Measurements from ENCODE around the gene LAMA2. TPM values are rescaled to one million over a fixed set of nuclear protein-coding genes. Genes with fewer than 3 reads are reported as not detected.

The LAMA2 gene
- total RNA-seq, 1 experiment from 2014 or later: 2.2 TPM

DNA sequence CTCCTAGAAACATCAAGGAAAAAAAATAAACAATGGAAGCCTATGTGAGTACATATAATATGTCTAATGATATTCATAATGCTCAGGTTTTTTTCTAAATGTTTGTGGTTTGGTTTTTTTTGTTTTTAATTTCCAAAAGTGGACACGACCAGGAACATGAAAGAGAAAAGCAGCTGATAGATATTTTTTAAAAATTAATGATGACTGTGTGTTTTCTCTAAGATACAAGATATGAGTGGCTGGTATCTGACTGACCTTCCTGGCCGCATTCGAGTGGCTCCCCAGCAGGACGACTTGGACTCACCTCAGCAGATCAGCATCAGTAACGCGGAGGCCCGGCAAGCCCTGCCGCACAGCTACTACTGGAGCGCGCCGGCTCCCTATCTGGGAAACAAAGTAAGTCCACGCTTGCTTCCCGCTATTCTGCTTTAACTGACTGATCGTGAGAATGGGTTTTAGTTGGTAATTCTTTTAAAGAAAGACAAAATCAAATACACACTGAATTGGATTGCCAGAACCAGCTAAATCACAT is 309.6 kb downstream of the LAMA2 start:
- intact Hi-C loops (cut with micrococcal nuclease): no loop called here
- ChIA-PET POLR2A (no interaction called here), CTCF (interaction anchor here (0.8 kb wide), 1 partner anchor 21 kb away, joined by 3 read pairs; no protein-coding TSS in a partner anchor)
- Mint-ChIP-seq H3K27ac (ENCODE audit: low read depth, unreplicated experiment) (no peak overlapping the region), H3K4me1 (ENCODE audit: insufficient read depth, unreplicated experiment) (no peaks in the 10 kb centered on the region), H3K27me3 (ENCODE audit: insufficient read depth, unreplicated experiment) (peaks cover 12% of the 10 kb centered on the region), H3K36me3 (ENCODE audit: insufficient read depth, unreplicated experiment) (no peaks in the 10 kb centered on the region), H3K4me3 (ENCODE audit: unreplicated experiment) (no peak overlapping the region), H3K9me3 (ENCODE audit: unreplicated experiment) (no peaks in the 10 kb centered on the region)
- BruUV-seq (replicated peaks): no TSS peak
- DNase-seq (ENCODE audit: unreplicated experiment): no peak
- TF ChIP-seq, protein P1, sequence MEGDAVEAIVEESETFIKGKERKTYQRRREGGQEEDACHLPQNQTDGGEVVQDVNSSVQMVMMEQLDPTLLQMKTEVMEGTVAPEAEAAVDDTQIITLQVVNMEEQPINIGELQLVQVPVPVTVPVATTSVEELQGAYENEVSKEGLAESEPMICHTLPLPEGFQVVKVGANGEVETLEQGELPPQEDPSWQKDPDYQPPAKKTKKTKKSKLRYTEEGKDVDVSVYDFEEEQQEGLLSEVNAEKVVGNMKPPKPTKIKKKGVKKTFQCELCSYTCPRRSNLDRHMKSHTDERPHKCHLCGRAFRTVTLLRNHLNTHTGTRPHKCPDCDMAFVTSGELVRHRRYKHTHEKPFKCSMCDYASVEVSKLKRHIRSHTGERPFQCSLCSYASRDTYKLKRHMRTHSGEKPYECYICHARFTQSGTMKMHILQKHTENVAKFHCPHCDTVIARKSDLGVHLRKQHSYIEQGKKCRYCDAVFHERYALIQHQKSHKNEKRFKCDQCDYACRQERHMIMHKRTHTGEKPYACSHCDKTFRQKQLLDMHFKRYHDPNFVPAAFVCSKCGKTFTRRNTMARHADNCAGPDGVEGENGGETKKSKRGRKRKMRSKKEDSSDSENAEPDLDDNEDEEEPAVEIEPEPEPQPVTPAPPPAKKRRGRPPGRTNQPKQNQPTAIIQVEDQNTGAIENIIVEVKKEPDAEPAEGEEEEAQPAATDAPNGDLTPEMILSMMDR (IDR thresholded peaks at IDR 0.05; ENCODE audit: unreplicated experiment): no peak

DNA sequence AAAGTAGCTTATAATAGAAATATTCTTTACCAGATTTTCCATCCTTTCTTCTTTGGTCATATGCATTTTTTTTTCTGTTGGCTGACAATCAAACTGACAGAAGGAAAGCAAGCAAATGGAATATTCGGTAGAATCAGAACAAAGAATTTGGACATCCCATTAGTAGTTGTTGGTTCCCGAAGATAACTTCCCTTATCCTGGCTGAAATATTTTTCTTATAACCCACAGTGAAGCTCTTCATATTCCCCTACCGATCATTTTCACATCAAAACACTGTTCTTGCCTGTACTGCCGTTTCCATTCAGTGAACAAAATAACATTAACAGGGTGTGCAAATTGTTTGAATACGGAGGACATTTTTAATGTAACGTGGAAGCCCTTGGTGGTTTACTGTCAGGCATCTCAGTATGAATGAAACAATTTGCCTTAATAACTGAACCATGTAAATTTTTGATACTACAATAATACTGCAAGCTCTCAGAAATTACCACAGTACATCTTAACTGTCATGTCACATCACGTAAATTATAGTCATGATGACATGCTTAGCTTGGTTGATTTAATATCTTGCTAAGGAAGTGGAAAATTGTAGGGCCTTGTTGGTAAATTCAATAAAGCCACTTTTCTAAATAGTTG is 311.5 kb downstream of the LAMA2 start:
- Mint-ChIP-seq H3K36me3 (ENCODE audit: insufficient read depth, unreplicated experiment) (no peaks in the 10 kb centered on the region), H3K4me1 (ENCODE audit: insufficient read depth, unreplicated experiment) (no peaks in the 10 kb centered on the region), H3K27ac (ENCODE audit: low read depth, unreplicated experiment) (no peak overlapping the region), H3K9me3 (ENCODE audit: unreplicated experiment) (no peaks in the 10 kb centered on the region), H3K27me3 (ENCODE audit: insufficient read depth, unreplicated experiment) (peaks cover 20% of the 10 kb centered on the region), H3K4me3 (ENCODE audit: unreplicated experiment) (no peak overlapping the region)
- TF ChIP-seq, protein P1 (IDR thresholded peaks at IDR 0.05; ENCODE audit: unreplicated experiment): no peak
- no peak for DNase-seq (ENCODE audit: unreplicated experiment)
- no TSS peak for BruUV-seq (replicated peaks)
- intact Hi-C loops (cut with micrococcal nuclease): no loop called here
- CTCF ChIA-PET: interaction anchor here (0.7 kb wide), 3 partner anchors 240 to 1457 kb away, joined by 3 to 6 read pairs (median 3); no protein-coding TSS in a partner anchor
- POLR2A ChIA-PET: no interaction called here

DNA sequence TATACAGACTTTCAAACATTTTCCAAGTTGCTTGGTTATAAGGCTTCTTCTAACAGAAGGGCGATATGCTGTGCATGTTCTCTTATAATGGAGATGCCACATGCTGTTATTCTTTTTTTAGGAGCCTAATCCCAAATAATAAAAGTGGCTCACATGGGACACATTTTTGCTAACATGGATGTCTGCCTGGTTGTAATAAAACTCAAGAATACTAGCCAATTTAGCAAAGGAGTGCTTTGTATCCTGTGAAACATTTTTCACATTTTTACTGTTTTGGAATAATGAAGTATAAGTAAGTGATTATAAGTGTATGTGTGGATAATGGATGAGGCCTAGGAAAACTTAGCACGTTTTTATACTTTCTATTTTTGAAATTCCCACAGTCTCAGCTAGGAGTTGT is 312.2 kb downstream of the LAMA2 start:
- Mint-ChIP-seq H3K4me3 (ENCODE audit: unreplicated experiment) (no peak overlapping the region), H3K27me3 (ENCODE audit: insufficient read depth, unreplicated experiment) (peaks cover 20% of the 10 kb centered on the region), H3K36me3 (ENCODE audit: insufficient read depth, unreplicated experiment) (no peaks in the 10 kb centered on the region), H3K27ac (ENCODE audit: low read depth, unreplicated experiment) (no peak overlapping the region), H3K4me1 (ENCODE audit: insufficient read depth, unreplicated experiment) (no peaks in the 10 kb centered on the region), H3K9me3 (ENCODE audit: unreplicated experiment) (no peaks in the 10 kb centered on the region)
- POLR2A ChIA-PET: no interaction called here
- TF ChIP-seq, protein P1 (IDR thresholded peaks at IDR 0.05; ENCODE audit: unreplicated experiment): no peak
- intact Hi-C loops (cut with micrococcal nuclease): no loop called here
- CTCF ChIA-PET: interaction anchor here (0.6 kb wide), 1 partner anchor 46 kb away, joined by 3 read pairs; no protein-coding TSS in a partner anchor
- no TSS peak for BruUV-seq (replicated peaks)
- no peak for DNase-seq (ENCODE audit: unreplicated experiment)

DNA sequence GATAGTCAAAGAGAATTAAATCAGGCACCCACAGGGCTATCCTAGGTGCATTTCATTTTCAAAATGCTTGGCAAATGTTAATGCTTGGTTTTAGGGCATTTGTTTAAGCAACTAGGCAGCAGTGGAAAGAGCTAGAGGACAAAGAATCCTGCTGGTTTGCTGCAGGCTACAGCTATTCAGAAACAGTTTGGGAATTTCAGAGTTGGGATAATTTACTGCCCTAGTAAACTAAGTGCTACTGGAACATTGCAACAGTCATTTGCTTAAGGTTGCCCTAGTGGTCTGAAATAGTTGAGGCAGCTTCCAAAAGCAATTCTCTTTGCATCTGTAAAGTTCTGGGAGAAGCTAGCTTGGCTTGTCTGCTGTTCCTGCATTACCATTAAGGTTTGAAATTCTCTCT is 312.7 kb downstream of the LAMA2 start:
- intact Hi-C loops (cut with micrococcal nuclease): no loop called here
- TF ChIP-seq, protein P1 (IDR thresholded peaks at IDR 0.05; ENCODE audit: unreplicated experiment): no peak
- no peak for DNase-seq (ENCODE audit: unreplicated experiment)
- Mint-ChIP-seq H3K4me1 (ENCODE audit: insufficient read depth, unreplicated experiment) (no peaks in the 10 kb centered on the region), H3K27me3 (ENCODE audit: insufficient read depth, unreplicated experiment) (peaks cover 21% of the 10 kb centered on the region), H3K4me3 (ENCODE audit: unreplicated experiment) (no peak overlapping the region), H3K9me3 (ENCODE audit: unreplicated experiment) (no peaks in the 10 kb centered on the region), H3K27ac (ENCODE audit: low read depth, unreplicated experiment) (no peak overlapping the region), H3K36me3 (ENCODE audit: insufficient read depth, unreplicated experiment) (no peaks in the 10 kb centered on the region)
- ChIA-PET POLR2A (no interaction called here), CTCF (interaction anchor here (0.5 to 0.7 kb wide), 3 partner anchors 46 to 1555 kb away, joined by 3 to 4 read pairs (median 3); no protein-coding TSS in a partner anchor)
- BruUV-seq (replicated peaks): no TSS peak
